SJSA1 (cell line): ENCODE data around the gene SDSL. TPM values are rescaled to one million over a fixed set of nuclear protein-coding genes. Genes with fewer than 3 reads are reported as not detected.

Source experiments
- DNase-seq, 2 experiments: peaks; one replicate each; pipeline ENCODE4 v3.0.0-alpha.2; 2015 to 2020; ENCODE audit warnings: low spot score in 2 of 2, low read depth in 1 of 2
- H3K27ac ChIP-seq: fragments of 250-450 bp; sonication (Bioruptor Pico); 2 replicates; pipeline ENCODE4 v1.5.1; 2020; ENCODE audit warnings: mild to moderate bottlenecking, moderate library complexity
- H3K27me3 ChIP-seq: fragments of 250-450 bp; sonication (Bioruptor Pico); replicated peaks from 2 replicates; pipeline ENCODE4 v1.5.1; 2020; ENCODE audit warnings: mild to moderate bottlenecking, moderate library complexity
- H3K36me3 ChIP-seq: fragments of 250-450 bp; sonication (Bioruptor Pico); 2 replicates; pipeline ENCODE4 v1.5.1; 2020; ENCODE audit warnings: mild to moderate bottlenecking
- H3K4me1 ChIP-seq: fragments of 250-450 bp; sonication (Bioruptor Pico); replicated peaks from 2 replicates; pipeline ENCODE4 v1.6.1; 2021; ENCODE audit warnings: mild to moderate bottlenecking
- H3K4me3 ChIP-seq: fragments of 250-450 bp; sonication (Bioruptor Pico); 2 replicates; pipeline ENCODE4 v1.5.1; 2020; ENCODE audit warnings: mild to moderate bottlenecking
- H3K9me3 ChIP-seq: fragments of 250-450 bp; sonication (Bioruptor Pico); replicated peaks from 2 replicates; pipeline ENCODE4 v1.5.1; 2020; ENCODE audit warnings: mild to moderate bottlenecking
- total RNA-seq: library from RNA; depleted of rRNA; stranded (reverse); fragments of >200 nt; shearing (Covaris generic); gene quantifications from 2 replicates; pipeline ENCODE4 v1.2.3, GENCODE V29; 2014

The SDSL gene
- total RNA-seq, 1 experiment from 2014 or later = 7.7 TPM

- 0 out of 2 replicates have a peak, but pooled peaks cover 5% of the 10 kb centered on the region for H3K9me3 ChIP-seq
- H3K27me3 ChIP-seq = peaks cover 90% of the 10 kb centered on the region
- no peaks in the 10 kb centered on the region for H3K36me3 ChIP-seq
- H3K27ac ChIP-seq = no peak overlapping the region
- H3K4me1 ChIP-seq = no peaks in the 10 kb centered on the region; the same call in 1 of the 2 replicates
- H3K4me3 ChIP-seq = no peak overlapping the region
- no peak for DNase-seq
Observed at GRCh38 chr12:113475451-113476175, 53.4 kb downstream of the SDSL start.

- no peak for DNase-seq
- Histone ChIP-seq H3K9me3 (0 out of 2 replicates have a peak, but pooled peaks cover 5% of the 10 kb centered on the region), H3K27ac (no peak overlapping the region), H3K4me1 (no peaks in the 10 kb centered on the region; the same call in 1 of the 2 replicates), H3K27me3 (peaks cover 85% of the 10 kb centered on the region), H3K36me3 (no peaks in the 10 kb centered on the region), H3K4me3 (no peak overlapping the region)
Observed at GRCh38 chr12:113476176-113476986, 54.2 kb downstream of the SDSL start.

GRCh38 chr12:113477171-113477841 is 55.1 kb downstream of the SDSL start:
- no peak for DNase-seq
- Histone ChIP-seq H3K4me3 (no peak overlapping the region), H3K9me3 (0 out of 2 replicates have a peak, but pooled peaks cover 5% of the 10 kb centered on the region), H3K27me3 (peaks cover 76% of the 10 kb centered on the region), H3K4me1 (no peaks in the 10 kb centered on the region; the same call in 1 of the 2 replicates), H3K27ac (no peak overlapping the region), H3K36me3 (no peaks in the 10 kb centered on the region)

DNA sequence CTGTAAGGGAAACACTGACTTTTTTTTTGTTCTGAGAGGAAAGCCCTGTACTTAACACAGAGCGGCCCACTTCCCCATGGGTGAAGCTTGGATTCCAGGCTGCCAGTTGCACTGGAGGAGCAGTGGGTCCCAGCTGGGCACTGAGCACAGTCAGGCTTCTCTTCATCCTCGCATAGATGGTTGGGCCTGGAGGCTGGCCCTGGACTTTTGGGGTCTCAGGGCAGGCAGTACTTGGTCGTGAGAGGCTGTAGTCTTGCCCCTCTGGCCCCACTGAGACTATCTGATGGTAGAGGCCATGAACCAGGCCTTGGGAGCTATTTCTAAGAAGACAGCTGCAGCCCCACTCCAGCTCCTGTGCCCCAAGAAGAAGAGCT is 55.6 kb downstream of the SDSL start:
- Histone ChIP-seq H3K27ac (no peak overlapping the region), H3K4me3 (no peak overlapping the region), H3K27me3 (peaks cover 70% of the 10 kb centered on the region), H3K9me3 (0 out of 2 replicates have a peak, but pooled peaks cover 5% of the 10 kb centered on the region), H3K36me3 (no peaks in the 10 kb centered on the region), H3K4me1 (no peaks in the 10 kb centered on the region; the same call in 1 of the 2 replicates)
- no peak for DNase-seq

DNA sequence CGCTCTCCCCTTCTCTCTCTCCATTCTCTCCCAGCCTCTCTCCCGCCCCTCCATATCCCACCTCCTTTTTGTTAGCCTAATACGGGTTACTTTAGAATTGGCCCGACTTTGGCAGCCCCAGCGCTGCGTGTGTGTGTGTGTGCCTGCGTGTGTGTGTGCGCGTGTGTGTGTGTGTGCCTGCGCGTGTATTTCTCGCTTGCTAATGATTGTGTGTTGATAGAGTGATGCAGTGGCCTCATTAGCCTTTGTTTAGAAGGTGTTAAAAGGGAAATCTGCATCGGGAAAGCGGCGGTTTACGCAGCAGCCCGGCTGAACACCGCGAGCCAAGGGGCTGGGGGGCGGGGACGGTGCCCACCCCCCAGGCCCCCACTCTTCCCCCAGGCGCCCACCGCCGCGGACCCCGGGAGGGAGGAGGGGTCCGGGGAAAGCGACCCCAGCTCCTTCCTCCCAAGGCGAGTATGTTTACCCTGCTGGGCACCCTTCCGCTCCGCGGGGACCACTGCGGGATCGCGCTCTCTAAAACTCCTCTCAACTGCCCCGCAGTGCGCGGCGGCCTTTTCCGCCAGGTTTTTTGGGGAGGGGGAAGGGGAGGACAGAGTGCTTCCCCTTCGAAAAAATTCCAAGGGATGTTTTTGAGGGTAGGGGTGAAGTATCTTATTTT is 56.3 kb downstream of the SDSL start:
- no peaks in the 10 kb centered on the region; the same call in 1 of the 2 replicates for H3K4me1 ChIP-seq
- no peaks in the 10 kb centered on the region for H3K36me3 ChIP-seq
- H3K9me3 ChIP-seq = 0 out of 2 replicates have a peak, but pooled peaks cover 5% of the 10 kb centered on the region
- peaks cover 69% of the 10 kb centered on the region for H3K27me3 ChIP-seq
- DNase-seq = no peak
- no peak overlapping the region for H3K4me3 ChIP-seq
- no peak overlapping the region for H3K27ac ChIP-seq

DNA sequence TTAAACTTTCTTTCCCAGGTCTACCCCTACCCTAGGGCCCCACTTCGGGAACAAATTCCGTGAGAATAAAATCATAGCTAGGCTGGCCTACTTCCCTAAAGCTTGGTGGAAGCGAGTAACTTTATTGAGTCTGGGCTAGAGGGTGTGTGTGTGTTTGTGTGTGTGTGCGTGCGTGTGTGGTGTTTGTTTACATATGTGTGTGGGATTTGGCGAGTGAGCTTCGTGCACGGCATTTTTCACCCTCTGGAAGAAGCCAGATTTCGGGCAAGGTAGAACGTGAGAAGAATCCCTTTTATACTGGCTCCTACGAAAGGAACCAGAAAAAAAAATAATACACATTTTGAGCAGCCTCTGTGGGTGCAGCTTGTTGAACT is 57.0 kb downstream of the SDSL start:
- Histone ChIP-seq H3K27ac (no peak overlapping the region), H3K9me3 (0 out of 2 replicates have a peak, but pooled peaks cover 5% of the 10 kb centered on the region), H3K4me3 (no peak overlapping the region), H3K36me3 (no peaks in the 10 kb centered on the region), H3K4me1 (no peaks in the 10 kb centered on the region; the same call in 1 of the 2 replicates), H3K27me3 (peaks cover 63% of the 10 kb centered on the region)
- DNase-seq = no peak

- H3K9me3 ChIP-seq = 0 out of 2 replicates have a peak, but pooled peaks cover 5% of the 10 kb centered on the region
- no peak overlapping the region for H3K27ac ChIP-seq
- DNase-seq = no peak
- peaks cover 62% of the 10 kb centered on the region for H3K27me3 ChIP-seq
- H3K36me3 ChIP-seq = no peaks in the 10 kb centered on the region
- no peak overlapping the region for H3K4me3 ChIP-seq
- no peaks in the 10 kb centered on the region; the same call in 1 of the 2 replicates for H3K4me1 ChIP-seq
Observed at GRCh38 chr12:113479590-113480335, 57.6 kb downstream of the SDSL start.

GRCh38 chr12:113480336-113480971 is 58.3 kb downstream of the SDSL start:
- Histone ChIP-seq H3K4me3 (no peak overlapping the region), H3K4me1 (no peaks in the 10 kb centered on the region; the same call in 1 of the 2 replicates), H3K27ac (no peak overlapping the region), H3K36me3 (no peaks in the 10 kb centered on the region), H3K9me3 (0 out of 2 replicates have a peak, but pooled peaks cover 5% of the 10 kb centered on the region), H3K27me3 (peaks cover 59% of the 10 kb centered on the region)
- no peak for DNase-seq

DNA sequence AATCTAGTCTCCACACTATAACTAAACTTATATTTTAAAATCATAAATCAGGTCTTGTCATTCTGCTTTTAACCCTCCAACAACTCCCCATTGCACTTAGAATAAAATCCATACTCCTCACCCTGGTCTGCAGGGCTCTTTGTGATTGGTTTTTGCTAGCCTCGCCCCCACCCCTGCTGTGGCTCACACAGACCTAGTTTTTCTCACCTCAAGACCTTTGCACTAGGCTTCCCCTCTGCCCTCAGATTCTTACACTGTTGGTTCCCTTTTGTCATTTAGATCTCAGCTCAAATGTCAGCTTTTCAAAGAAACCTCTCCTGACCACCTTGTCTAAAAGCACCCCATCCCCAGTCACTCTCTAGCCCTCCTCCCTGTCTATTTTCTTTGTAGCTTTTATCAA is 60.2 kb downstream of the SDSL start:
- no peaks in the 10 kb centered on the region for H3K36me3 ChIP-seq
- 0 out of 2 replicates have a peak, but pooled peaks cover 5% of the 10 kb centered on the region for H3K9me3 ChIP-seq
- no peak overlapping the region for H3K27ac ChIP-seq
- peaks cover 50% of the 10 kb centered on the region for H3K27me3 ChIP-seq
- H3K4me1 ChIP-seq = no peaks in the 10 kb centered on the region; the same call in 1 of the 2 replicates
- DNase-seq = no peak
- no peak overlapping the region for H3K4me3 ChIP-seq

GRCh38 chr12:113485330-113485729 is 63.1 kb downstream of the SDSL start:
- DNase-seq = no peak

GRCh38 chr12:113486722-113487121 is 64.5 kb downstream of the SDSL start:
- Histone ChIP-seq H3K27me3 (peaks cover 15% of the 10 kb centered on the region; the same call in 1 of the 2 replicates), H3K4me1 (no peaks in the 10 kb centered on the region), H3K36me3 (no peaks in the 10 kb centered on the region), H3K9me3 (no peaks in the 10 kb centered on the region), H3K27ac (no peak overlapping the region), H3K4me3 (no peak overlapping the region)
- no peak for DNase-seq

More at GRCh38 chr12:113485330-113485729, 63.1 kb downstream of the SDSL start:
- H3K9me3 ChIP-seq = no peaks in the 10 kb centered on the region
- H3K4me3 ChIP-seq = no peak overlapping the region
- no peak overlapping the region for H3K27ac ChIP-seq
- peaks cover 20% of the 10 kb centered on the region for H3K27me3 ChIP-seq
- no peaks in the 10 kb centered on the region for H3K36me3 ChIP-seq
- H3K4me1 ChIP-seq = no peaks in the 10 kb centered on the region
